ENCODE measurements around the gene DSP. TPM values are rescaled to one million over a fixed set of nuclear protein-coding genes. Genes with fewer than 3 reads are reported as not detected.

Gene DSP
- total RNA-seq, 1 experiment from 2014 or later: 104 TPM

GRCh38 chr6:7515363-7515762 lies 26.1 kb upstream of the DSP start:
- no peak overlapping the region for H3K9ac ChIP-seq (ENCODE audit: low read length)
- H3K9me2 ChIP-seq (ENCODE audit: insufficient read depth): no peaks in the 10 kb centered on the region
- no peaks in the 10 kb centered on the region for H3K36me3 ChIP-seq (ENCODE audit: control insufficient read depth in 1 of 2, insufficient read depth in 2 of 2, low read length in 2 of 2)
- H3K79me2 ChIP-seq (ENCODE audit: insufficient read depth, low read length): no peaks in the 10 kb centered on the region
- POLR2A ChIA-PET: no interaction called here
- H3K4me3 ChIP-seq (replicated peaks in 1 of 2; ENCODE audit: low read depth in 1 of 2, low read length in 2 of 2): no peak overlapping the region
- RAD21 ChIA-PET (ENCODE audit: low non-redundant PET in 1 of 2, low total read pairs in 2 of 2, uncharacterized antibody in 2 of 2, unreplicated experiment in 2 of 2): no interaction called here
- no TSS peak for BruUV-seq (replicated peaks)
- CTCF ChIA-PET: no interaction called here
- H3K4me1 ChIP-seq (ENCODE audit: control insufficient read depth in 1 of 2, insufficient read depth in 2 of 2, low read length in 2 of 2): no peaks in the 10 kb centered on the region
- no peak for TF ChIP-seq RAD21 (IDR thresholded peaks at IDR 0.05; ENCODE audit: low read depth)
- no peak for TF ChIP-seq SRF (IDR thresholded peaks at IDR 0.05; ENCODE audit: low read depth)
- TF ChIP-seq TCF7L2 (IDR thresholded peaks at IDR 0.05; ENCODE audit: borderline replicate concordance, extremely low read depth, insufficient read depth, insufficient read length): no peak
- TF ChIP-seq YY1 (IDR thresholded peaks at IDR 0.05; ENCODE audit: extremely low read depth, insufficient replicate concordance, low read depth, low read length): no peak
- no peak for TF ChIP-seq ZBTB33 (IDR thresholded peaks at IDR 0.05; ENCODE audit: extremely low read depth, insufficient replicate concordance, low read length)
- no peak for TF ChIP-seq JUND (IDR thresholded peaks at IDR 0.05)
- no peak for TF ChIP-seq POLR2A (IDR thresholded peaks at IDR 0.05; ENCODE audit: borderline replicate concordance, extremely low read depth, insufficient read depth, insufficient read length)
- no peaks in the 10 kb centered on the region for H3K9me3 ChIP-seq (ENCODE audit: control insufficient read depth in 1 of 2, insufficient read depth in 1 of 2, low read depth in 1 of 2, low read length in 2 of 2)
- no peaks in the 10 kb centered on the region for H4K20me1 ChIP-seq (ENCODE audit: insufficient read depth)
- intact Hi-C loops (cut with micrococcal nuclease): no loop called here
- no peak overlapping the region for H3K27ac ChIP-seq (ENCODE audit: low read depth, low read length)
- no peak for DNase-seq (ENCODE audit: low read depth, low spot score)
- H3K4me2 ChIP-seq (ENCODE audit: low read length): no peak overlapping the region
- no peaks in the 10 kb centered on the region for H3K27me3 ChIP-seq (ENCODE audit: insufficient read depth, low read length)
- H2AFZ ChIP-seq (ENCODE audit: low read depth, low read length, poor library complexity, severe bottlenecking): no peak overlapping the region
- no peak for ATAC-seq

- intact Hi-C loops (cut with micrococcal nuclease): no loop called here
- no peaks in the 10 kb centered on the region for H3K79me2 ChIP-seq (ENCODE audit: insufficient read depth, low read length)
- no TSS peak for BruUV-seq (replicated peaks)
- DNase-seq (ENCODE audit: low read depth, low spot score) (no peak), ATAC-seq (no peak)
- no peaks in the 10 kb centered on the region for H3K4me1 ChIP-seq (ENCODE audit: control insufficient read depth in 1 of 2, insufficient read depth in 2 of 2, low read length in 2 of 2)
- no peak for TF ChIP-seq FOSL1 (IDR thresholded peaks at IDR 0.05; ENCODE audit: low read depth)
- no peak for TF ChIP-seq EZH2 (IDR thresholded peaks at IDR 0.05)
- no peak for TF ChIP-seq JUND (IDR thresholded peaks at IDR 0.05)
- no peak for TF ChIP-seq SIN3A (IDR thresholded peaks at IDR 0.05; ENCODE audit: low read depth)
- no peak for TF ChIP-seq ZNF274 (IDR thresholded peaks at IDR 0.05; ENCODE audit: low read depth, low read length)
- no peak for TF ChIP-seq MAX (IDR thresholded peaks at IDR 0.05)
- TF ChIP-seq REST (IDR thresholded peaks at IDR 0.05; ENCODE audit: low read depth): no peak
- no peak overlapping the region for H3K4me2 ChIP-seq (ENCODE audit: low read length)
- H3K27me3 ChIP-seq (ENCODE audit: insufficient read depth, low read length): no peaks in the 10 kb centered on the region
- ChIA-PET RAD21 (ENCODE audit: low non-redundant PET in 1 of 2, low total read pairs in 2 of 2, uncharacterized antibody in 2 of 2, unreplicated experiment in 2 of 2) (no interaction called here), POLR2A (interaction anchor here (1.3 kb wide), 1 partner anchor 13 kb away, joined by 4 read pairs; no protein-coding TSS in a partner anchor), CTCF (no interaction called here)
- no peaks in the 10 kb centered on the region for H3K36me3 ChIP-seq (ENCODE audit: control insufficient read depth in 1 of 2, insufficient read depth in 2 of 2, low read length in 2 of 2)
- no peaks in the 10 kb centered on the region for H3K9me3 ChIP-seq (ENCODE audit: control insufficient read depth in 1 of 2, insufficient read depth in 1 of 2, low read depth in 1 of 2, low read length in 2 of 2)
- no peak overlapping the region for H3K9ac ChIP-seq (ENCODE audit: low read length)
- H3K27ac ChIP-seq (ENCODE audit: low read depth, low read length): no peak overlapping the region
- no peaks in the 10 kb centered on the region for H4K20me1 ChIP-seq (ENCODE audit: insufficient read depth)
- no peak overlapping the region for H2AFZ ChIP-seq (ENCODE audit: low read depth, low read length, poor library complexity, severe bottlenecking)
- no peaks in the 10 kb centered on the region for H3K9me2 ChIP-seq (ENCODE audit: insufficient read depth)
- H3K4me3 ChIP-seq (replicated peaks in 1 of 2; ENCODE audit: low read depth in 1 of 2, low read length in 2 of 2): no peak overlapping the region
These were observed 22.6 kb upstream of the DSP start for GRCh38 chr6:7518877-7519276.

Measured in HCT116 (cell line).